Measurements from ENCODE around the gene ESRP2. TPM values are rescaled to one million over a fixed set of nuclear protein-coding genes. Genes with fewer than 3 reads are reported as not detected.

Gene ESRP2
- total RNA-seq, 2 experiments from 2014 or later, result 0.86 TPM; not detected in 1

DNA sequence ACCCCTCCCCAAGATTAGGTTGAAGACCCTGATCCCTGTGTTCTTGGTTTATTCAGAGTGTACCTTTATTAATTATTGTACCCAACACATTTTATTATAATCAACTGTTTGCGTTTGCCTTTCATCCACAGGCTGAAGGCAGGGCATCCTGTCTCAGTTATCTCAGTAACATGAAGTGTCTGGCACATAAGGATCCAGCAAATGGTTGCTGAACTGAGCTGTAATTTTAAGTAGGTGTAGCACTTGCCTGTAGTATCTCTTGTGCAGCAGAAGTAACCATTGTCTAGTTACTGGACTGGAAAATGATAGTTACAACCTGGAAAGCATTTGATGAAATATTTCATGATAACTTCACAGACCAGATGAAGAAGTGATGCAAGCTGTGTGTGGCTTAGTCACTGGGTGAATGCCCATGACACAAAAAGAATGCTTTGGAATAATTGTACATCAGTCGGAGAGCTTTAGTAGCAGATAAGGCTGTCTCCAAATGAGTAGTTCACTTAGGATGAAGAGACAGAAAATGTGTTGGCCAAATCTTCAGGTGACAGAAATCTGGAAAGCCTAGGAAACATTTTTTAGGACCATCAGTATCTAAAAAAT, 56.6 kb downstream of the ESRP2 start:
- Mint-ChIP-seq H3K27me3 (no peaks in the 10 kb centered on the region), H3K9me3 (no peaks in the 10 kb centered on the region), H3K4me1 (peaks cover 5% of the 10 kb centered on the region), H3K36me3 (peaks cover 53% of the 10 kb centered on the region), H3K4me3 (no peak overlapping the region), H3K27ac (no peak overlapping the region)
- ATAC-seq (ENCODE audit: low read depth) (no peak), DNase-seq (no peak)
- POLR2A ChIA-PET, result no interaction called here

Small RNA genes lying within 50 kb of the gene (microRNA-seq; reads per million reads assigned to microRNA genes)
- gene MIR6773, result not detected

Other genes starting within 250 kb of the ESRP2 start
- 10 to 100 TPM; 27.5 to 28.6 TPM for gene DPEP2, start 236.6 kb downstream of the ESRP2 start, total RNA-seq
- not detected for gene DPEP2NB, start 220.2 kb downstream of the ESRP2 start, total RNA-seq
- 10 to 100 TPM; 15.2 to 17.0 TPM for gene DDX28, start 212.9 kb downstream of the ESRP2 start, total RNA-seq
- gene DUS2, start 212.8 kb downstream of the ESRP2 start, total RNA-seq, result 10 to 100 TPM; 21.1 to 25.2 TPM
- 100 to 1,000 TPM; 132 to 139 TPM for gene NFATC3, start 150.8 kb downstream of the ESRP2 start, total RNA-seq
- 10 to 100 TPM; 10.8 to 12.5 TPM for gene PLA2G15, start 9.2 kb upstream of the ESRP2 start, total RNA-seq
- gene SLC7A6, start 28.4 kb upstream of the ESRP2 start, total RNA-seq, result 100 to 1,000 TPM; 110 to 113 TPM
- 10 to 100 TPM; 38.2 to 44.4 TPM for gene SLC7A6OS, start 74.8 kb upstream of the ESRP2 start, total RNA-seq
- gene PRMT7, start 74.9 kb upstream of the ESRP2 start, total RNA-seq, result 10 to 100 TPM; 85.7 to 87.3 TPM
- 10 to 100 TPM; 16.0 to 16.9 TPM for gene SMPD3, start 212.4 kb upstream of the ESRP2 start, total RNA-seq

Measured in activated naive CD8-positive, alpha-beta T cell treated with anti-CD3 and anti-CD28 coated beads, Interleukin-2, amount 10 ng/mL, durations not matched to agents 7 days and 5 days (primary cell).